Uterus (tissue), 2 donors: ENCODE results near the gene GNB5.

Source experiments
- CTCF ChIP-seq, 4 experiments: fragments of 200-600 bp in 2 of 4; fragments of 450-650 bp in 2 of 4; sonication (generic) in 2 of 4; IDR thresholded peaks; one replicate each; pipeline ENCODE4 v1.5.1; 2016 to 2019; ENCODE audit warnings: antibody characterized with exemption in 4 of 4, mild to moderate bottlenecking in 2 of 4, moderate library complexity in 1 of 4
- POLR2A ChIP-seq, 2 donors: fragments of 450-650 bp; IDR thresholded peaks; one replicate each; pipeline ENCODE4 v1.6.1; 2016; ENCODE audit warnings: antibody characterized with exemption in 2 of 2, mild to moderate bottlenecking in 1 of 2, moderate library complexity in 1 of 2

- TF ChIP-seq POLR2A (IDR thresholded peaks at IDR 0.05) (no peak), CTCF (IDR thresholded peaks at IDR 0.05) (no peak)
Measured at GRCh38 chr15:52109559-52110451, 81.4 kb downstream of the GNB5 start.
